ENCODE data around the gene MBP.
"Not testable (repeated sequence)": the region's sequence is repeated elsewhere in the genome, so short reads cannot be mapped to it uniquely, and the experiment has no call there.

MBP gene

GRCh38 chr18:77025831-77026363, 106.7 kb downstream of the MBP start:
- H3K4me3 ChIP-seq (ENCODE audit: low read depth, low read length): no peak overlapping the region
- TF ChIP-seq CTCF (IDR thresholded peaks at IDR 0.05; ENCODE audit: control insufficient read depth, extremely low read depth, insufficient read depth): no peak
- DNase-seq (ENCODE audit: low read depth): no peak

GRCh38 chr18:77025123-77025522, 107.5 kb downstream of the MBP start:
- DNase-seq (ENCODE audit: low read depth): no peak
- no peak for TF ChIP-seq CTCF (IDR thresholded peaks at IDR 0.05; ENCODE audit: control insufficient read depth, extremely low read depth, insufficient read depth)
- H3K4me3 ChIP-seq (ENCODE audit: low read depth, low read length): no peak overlapping the region

- no peak overlapping the region for H3K4me3 ChIP-seq (ENCODE audit: low read depth, low read length)
- no peak for DNase-seq (ENCODE audit: low read depth)
- no peak for TF ChIP-seq CTCF (IDR thresholded peaks at IDR 0.05; ENCODE audit: control insufficient read depth, extremely low read depth, insufficient read depth)
Measured at GRCh38 chr18:77024476-77024875, 108.1 kb downstream of the MBP start.

- no peak for DNase-seq (ENCODE audit: low read depth)
- H3K4me3 ChIP-seq (ENCODE audit: low read depth, low read length): no peak overlapping the region
- no peak for TF ChIP-seq CTCF (IDR thresholded peaks at IDR 0.05; ENCODE audit: control insufficient read depth, extremely low read depth, insufficient read depth)
Measured at GRCh38 chr18:77023102-77023782, 109.3 kb downstream of the MBP start.

GRCh38 chr18:77022556-77022955, 110.0 kb downstream of the MBP start:
- H3K4me3 ChIP-seq (ENCODE audit: low read depth, low read length): no peak overlapping the region
- no peak for TF ChIP-seq CTCF (IDR thresholded peaks at IDR 0.05; ENCODE audit: control insufficient read depth, extremely low read depth, insufficient read depth)
- DNase-seq (ENCODE audit: low read depth): no peak

- no peak for DNase-seq (ENCODE audit: low read depth)
Measured at GRCh38 chr18:77022116-77022515, 110.5 kb downstream of the MBP start.

GRCh38 chr18:77021478-77021877, 111.1 kb downstream of the MBP start:
- not testable (repeated sequence) for H3K4me3 ChIP-seq (ENCODE audit: low read depth, low read length); DNase-seq (ENCODE audit: low read depth)

More at GRCh38 chr18:77022116-77022515, 110.5 kb downstream of the MBP start:
- no peak overlapping the region for H3K4me3 ChIP-seq (ENCODE audit: low read depth, low read length)
- TF ChIP-seq CTCF (IDR thresholded peaks at IDR 0.05; ENCODE audit: control insufficient read depth, extremely low read depth, insufficient read depth): no peak
